ENCODE measurements around the gene RIBC2.
"Not testable (repeated sequence)": the region's sequence is repeated elsewhere in the genome, so short reads cannot be mapped to it uniquely, and the experiment has no call there.

Gene RIBC2

DNA sequence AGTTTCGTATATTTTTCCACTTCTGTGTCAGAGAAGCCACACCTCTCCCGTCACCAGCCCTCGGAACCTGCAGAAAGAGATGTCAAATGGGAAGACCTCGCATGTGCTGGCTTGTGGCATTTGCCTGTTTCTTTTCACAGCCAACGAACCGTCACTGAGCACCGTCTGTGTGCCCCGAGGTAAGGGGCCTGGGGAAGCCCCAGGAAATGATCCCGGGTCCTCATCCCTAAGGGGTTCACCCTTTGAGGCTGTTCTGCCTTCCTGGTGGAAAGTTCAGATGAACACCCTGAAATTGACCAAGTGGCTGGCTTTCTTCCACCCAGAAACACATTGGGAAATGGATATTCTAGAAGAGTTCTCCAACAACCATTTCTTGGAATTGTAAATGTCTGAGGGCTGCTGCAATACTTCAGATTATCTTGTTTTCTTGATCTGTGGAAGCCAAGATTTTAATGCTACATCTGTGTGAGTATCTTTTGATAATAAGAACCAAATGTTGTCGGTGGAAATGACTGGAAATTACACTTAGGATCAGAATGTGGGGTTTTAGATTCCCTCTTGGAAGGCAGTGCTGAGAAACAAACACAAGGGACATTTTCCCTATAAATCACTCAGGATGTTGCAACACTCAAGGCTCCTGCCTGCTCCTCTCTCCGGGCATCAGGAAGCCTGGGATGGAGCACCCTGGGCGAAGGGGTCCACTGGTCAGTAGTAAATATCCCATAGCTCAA, 37.6 kb downstream of the RIBC2 start:
- no peak for DNase-seq

DNA sequence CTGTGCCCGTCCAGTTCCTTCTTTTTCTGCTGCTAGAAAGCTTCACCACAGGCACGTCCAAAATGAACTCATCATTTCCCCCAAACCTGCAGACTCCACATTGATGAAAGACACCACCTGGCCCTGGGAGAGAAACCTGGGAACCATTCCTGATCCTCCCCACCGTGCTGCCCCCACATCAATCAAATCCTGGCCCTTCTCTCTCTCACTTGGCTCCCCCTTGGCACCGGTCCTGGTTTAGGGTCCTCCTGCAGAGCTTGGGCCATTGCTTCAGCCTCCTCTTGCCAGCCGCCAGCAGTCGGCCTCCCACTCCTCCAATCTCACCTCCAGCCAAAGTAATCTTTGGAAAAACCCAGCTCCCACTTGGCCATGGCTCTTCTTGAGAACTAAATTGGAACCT, 38.5 kb downstream of the RIBC2 start:
- DNase-seq, result no peak

DNA sequence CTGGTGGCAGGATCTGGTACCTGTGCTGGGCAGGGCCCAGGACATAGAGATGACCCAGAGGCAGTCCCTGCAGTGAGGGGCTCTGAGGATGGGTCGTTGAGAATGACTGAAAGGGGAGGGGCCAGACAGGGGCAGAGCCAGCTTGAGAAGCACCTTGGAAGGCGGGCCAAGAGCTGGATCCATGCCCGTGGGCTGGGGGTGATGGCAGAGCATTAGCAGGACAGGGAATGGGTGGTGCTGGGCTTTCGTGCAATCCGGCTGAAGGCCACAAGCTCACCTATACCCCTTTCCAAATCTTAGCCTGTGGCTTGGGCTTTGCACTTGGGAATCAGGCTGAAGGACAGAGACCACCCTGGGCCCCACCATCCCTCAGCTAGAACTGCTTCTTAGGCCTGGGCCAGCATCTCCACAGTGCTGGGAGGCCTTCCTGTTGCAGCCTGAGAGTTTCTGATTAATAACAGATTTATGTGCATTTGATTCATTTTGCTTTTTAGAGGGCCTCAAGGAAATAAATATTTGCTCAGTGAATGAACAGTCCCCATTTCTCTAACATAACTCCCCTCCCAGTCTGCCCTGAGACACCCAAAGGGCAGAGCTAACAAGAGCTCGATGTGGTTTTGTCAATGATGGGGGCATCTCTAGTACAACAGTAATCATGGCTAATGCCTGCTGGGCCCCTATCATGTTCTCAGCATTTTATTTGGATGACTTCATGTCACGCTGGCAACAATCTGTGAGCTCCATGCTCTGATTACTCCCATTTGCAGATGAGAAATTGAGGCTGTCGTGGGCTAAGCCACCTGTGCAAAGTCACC, 39.3 kb downstream of the RIBC2 start:
- no peak for DNase-seq

DNA sequence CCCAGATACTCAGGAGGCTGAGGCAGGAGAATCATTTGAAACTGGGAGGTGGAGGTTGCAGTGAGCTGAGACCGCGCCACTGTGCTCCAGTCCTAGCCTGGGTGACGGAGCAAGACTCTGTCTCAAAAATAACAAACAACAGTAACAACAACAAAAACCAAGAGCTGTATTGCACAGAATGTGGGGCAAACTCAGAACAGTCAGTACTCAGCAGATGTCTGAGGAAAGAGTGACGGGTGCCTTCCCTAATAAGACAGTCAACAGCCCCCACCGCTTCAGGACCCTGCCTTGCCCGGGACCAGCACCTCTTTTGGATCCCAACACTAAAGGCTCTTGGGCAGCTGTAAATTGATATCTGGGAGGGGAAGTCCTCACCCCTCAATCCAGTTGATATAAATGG, 40.3 kb downstream of the RIBC2 start:
- DNase-seq, result no peak

DNA sequence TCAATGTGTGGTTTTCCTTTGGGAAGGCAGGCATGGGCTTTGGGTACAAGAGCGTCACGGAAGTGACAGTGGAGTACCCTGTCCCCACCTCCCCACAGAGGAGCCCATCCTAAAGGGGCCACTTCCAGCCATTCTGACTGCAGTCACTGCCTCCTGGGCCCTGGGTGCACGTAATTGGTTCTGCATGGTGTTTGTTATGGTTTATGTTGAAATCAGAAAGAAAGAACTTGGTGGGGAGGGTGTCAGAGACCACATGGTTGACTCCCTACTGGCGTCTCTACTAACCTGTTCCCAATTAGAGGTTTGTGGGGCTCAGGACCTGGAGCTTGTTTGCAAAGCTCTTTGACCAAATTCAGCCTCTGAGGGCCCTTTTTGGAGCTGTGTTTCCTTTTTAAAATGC, 40.8 kb downstream of the RIBC2 start:
- no peak for DNase-seq

DNA sequence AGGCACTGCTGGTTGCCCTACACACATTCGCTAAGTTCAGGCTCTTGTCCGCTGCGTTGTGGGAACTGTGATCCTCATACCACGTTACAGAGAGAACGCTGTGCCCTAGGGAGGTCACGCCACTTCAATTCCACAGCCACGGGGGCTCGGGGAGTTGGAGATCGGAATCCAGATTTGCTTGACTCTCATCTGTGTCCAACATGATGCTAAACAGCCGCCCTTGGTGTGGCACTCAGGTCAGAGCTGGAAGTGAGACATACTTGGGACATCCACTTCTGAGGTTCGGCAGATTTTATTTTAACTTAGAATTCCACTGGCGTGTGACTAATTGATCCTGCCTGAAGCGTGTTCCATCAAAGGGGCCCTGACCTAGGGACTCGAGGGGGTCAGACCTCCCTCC, 41.7 kb downstream of the RIBC2 start:
- DNase-seq, result no peak

DNA sequence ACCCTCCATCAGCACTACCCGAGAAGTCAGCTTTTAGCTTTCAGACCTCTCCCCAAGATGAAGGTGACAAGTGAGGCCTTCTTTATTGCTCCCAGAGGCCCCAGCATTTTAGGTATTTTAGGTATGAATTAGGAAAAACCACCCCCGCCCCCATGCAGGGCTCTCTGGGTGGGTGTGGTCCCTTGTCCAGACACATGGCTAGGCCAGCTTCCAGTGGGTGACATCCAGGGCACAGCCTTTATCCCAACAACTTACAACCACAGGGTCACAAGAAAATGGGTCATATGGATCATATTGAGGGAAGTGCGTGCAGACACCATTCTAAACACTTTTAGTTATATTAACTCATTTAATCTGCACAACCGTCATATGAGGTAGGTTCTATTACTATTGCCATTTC, 42.1 kb downstream of the RIBC2 start:
- DNase-seq, result no peak

DNA sequence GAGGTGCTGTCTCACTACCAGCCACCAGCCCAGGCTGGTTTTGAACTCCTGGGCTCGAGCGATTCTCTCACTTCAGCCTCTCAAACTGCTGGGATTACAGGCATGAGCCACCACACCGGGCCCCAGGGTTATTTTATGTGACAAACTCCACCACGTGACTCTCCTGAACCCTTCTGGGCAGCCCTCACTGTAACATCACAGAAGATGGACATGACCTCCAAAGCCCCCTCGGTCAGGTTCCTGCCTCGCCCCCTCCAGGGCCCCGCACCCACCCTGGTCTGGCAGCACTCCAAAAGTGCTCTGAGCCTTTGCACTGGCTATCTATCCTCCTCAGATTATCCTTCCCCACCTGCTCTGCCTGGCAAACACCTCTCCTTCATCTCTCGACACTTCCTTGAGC, 43.3 kb downstream of the RIBC2 start:
- DNase-seq, result no peak

DNA sequence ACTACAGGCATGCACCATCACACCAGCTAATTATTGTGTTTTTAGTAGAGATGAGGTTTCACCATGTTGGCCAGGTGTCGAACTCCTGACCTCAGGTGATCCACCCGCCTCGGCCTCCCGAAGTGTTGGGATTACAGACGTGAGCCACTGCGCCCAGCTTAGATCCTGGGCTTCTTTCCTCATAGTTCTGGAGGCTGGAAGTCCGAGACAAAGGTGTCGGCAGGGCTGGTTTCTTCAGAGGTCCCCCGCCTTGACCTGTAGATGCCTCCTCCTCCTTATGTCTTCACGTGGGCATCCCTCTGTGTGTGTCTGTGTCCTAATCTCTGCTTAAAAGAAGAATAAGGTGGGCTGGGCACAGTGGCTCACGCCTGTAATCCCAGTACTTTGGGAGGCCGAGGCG, 45.0 kb downstream of the RIBC2 start:
- no peak for DNase-seq

DNA sequence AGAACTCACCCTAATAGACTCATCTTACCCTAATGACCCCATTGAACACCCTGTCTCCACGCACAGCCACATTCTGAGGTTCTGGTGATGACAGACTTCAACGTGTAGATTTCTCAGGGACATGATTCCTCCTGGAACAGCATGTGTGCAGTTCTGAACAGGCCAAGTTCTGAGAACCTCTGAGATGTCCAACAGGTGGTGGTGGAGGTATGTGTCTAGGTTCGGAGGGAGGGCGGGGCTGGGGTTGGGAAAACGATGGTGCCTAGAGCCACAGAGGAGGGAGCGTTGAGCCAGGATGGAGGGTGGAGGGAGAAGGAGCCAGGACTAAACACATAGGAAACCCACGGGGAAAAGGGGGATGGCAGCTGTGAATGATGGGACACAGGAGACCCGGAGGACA, 45.7 kb downstream of the RIBC2 start:
- DNase-seq, result no peak

DNA sequence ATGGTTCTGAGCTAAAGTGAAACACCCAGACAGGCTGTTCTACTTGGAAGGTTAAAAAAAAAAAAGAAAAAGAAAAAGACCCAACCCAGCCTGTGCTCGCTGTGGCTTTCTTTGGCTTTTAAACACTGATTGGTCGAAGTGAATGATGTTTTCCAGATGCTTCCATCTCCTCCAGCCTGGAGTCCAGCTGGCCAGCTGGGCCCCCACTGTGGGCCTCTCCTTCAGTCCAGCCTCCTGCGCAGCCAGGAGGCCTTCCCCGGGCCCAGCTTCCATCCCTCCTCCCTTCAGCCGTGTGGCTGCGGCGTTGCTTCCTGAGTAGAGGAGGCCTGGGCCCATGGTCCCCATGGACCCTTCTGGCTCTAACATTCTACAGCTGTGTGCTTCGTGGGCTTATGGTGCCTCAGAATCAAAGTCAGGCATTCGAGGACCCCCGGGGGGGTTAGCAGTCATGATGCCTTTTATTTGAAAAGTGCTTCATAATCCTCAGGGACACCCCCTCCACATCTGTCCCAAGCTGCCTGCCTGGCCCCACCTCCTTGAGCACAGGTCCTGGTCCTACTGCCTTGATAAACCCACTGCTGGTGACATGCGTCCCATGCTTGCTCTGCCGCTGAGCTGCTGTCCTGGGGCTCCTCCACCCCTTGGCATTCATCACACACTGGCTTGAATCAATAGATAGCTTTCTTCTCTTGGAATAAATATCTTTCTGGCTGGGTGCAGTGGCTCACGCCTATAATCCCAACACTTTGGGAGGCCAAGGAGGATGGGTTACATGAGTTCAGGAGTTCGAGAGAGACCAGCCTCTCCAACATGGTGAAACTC, 47.0 kb downstream of the RIBC2 start:
- DNase-seq, result no peak

DNA sequence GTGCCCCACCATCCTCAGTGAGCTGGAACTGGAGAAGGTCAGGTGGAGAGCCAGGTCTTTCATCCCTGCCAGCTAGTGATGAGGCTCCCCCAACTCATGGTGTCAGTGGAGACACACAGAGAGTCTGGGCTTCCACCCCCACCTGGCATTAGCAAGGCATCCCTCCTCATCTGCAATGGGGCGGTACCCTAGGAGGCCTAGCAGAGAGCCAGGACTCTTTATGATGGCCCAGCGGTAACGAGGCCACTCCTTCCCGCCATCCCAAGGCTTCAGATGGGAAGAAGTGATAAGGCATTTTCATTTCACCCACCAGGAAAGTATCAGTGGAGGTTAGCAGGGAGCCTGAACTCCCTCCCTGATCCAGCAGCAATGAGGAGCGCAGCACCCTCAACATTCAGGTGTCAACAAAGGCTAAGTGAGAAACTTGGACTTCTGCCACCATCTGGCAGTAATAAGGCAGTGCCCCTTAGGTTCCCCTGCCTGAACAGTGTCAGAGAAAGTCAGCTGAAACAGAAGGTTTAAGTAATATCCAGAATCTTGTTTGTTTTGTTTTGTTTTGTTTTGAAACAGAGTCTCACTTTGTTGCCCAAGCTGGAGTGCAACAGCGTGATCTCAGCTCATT, 48.7 kb downstream of the RIBC2 start:
- no peak for DNase-seq

DNA sequence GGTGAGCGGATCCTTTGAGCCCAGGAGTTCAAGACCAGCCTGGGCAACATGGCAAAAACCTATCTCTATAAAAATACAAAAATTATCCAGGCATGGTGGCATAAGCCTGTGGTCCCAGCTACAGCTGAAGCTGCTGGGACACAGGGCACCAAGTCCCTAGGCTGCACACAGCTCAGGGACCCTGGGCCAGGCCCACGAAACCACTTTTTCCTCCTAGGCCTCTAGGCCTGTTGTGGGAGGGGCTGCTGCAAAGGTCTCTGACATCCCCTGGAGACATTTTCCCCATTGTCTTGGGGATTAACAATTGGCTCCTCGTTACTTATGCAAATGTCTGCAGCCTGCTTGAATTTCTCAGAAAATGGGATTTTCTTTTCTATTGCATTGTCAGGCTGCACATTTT, 50.2 kb downstream of the RIBC2 start:
- DNase-seq, result not testable (repeated sequence)

DNA sequence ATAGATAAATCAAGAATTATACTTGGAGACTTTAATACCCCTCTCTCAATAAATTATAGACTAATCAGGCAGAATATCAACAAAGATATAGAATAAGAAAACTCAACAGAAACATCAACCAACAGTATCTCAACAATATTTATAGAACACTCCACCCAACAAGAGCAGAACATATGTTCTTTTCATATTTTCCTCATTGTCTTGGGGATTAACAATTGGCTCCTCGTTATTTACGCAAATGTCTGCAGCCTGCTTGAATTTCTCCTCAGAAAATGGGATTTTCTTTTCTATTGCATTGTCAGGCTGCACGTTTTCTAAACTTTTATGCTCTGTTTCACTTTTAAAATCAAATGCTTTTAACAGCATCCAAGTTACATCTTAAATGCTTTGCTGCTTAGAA, 52.1 kb downstream of the RIBC2 start:
- DNase-seq, result no peak

DNA sequence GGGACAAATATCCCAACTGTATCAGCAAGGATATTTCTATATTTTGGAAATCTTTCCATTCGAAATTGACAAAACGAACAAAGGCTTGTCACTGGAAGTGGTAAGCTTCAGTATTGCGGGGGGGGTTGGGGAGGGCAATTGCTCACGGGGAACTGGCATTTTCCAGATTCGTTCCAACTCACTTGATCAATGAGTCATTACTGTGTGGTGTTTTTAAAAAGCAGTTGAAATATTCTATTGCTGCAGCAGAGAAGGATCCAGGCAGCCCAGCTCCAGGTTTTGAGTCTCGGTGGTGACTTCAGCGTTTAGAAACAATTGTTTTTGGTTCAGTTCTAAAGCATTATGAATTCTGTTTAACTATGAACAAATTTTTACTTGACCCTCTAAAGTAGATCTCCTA, 55.4 kb downstream of the RIBC2 start:
- no peak for DNase-seq

DNA sequence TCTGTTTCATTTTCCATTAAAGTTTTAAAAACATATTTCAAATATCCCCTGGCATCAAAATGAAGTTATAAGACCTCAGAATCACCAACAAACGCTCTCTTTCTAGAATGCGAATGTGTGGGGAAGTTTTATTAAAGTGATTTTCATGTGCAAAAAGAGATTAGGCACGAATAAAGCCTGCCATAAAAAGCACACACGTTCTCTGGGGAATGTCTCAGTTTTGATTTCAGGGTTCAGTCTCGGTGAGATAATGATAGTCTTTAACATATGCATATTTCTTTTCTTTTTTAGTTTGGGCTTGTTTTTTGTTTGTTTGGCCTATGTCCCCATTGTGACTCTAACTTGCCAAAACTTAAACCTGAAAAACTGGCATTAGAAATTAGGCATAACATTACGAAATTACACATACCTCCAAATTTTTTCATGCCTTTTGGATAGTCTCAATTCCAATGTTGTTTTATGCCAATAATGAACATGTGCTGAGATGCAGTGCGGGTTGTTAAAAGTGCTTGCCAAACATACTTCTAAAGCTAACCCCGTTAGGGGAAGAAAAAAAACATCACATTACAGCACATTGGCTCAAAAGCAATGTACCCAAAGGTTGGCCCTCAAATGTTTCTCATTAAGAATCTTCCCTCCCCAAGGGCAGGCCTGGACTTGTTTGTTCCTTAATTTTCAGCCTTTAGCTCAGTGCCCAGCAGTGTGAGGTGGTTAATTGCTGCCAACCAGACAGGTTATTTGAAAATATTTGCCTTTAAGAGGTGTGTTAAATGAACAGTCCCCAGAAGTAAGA, 56.0 kb downstream of the RIBC2 start:
- no peak for DNase-seq

DNA sequence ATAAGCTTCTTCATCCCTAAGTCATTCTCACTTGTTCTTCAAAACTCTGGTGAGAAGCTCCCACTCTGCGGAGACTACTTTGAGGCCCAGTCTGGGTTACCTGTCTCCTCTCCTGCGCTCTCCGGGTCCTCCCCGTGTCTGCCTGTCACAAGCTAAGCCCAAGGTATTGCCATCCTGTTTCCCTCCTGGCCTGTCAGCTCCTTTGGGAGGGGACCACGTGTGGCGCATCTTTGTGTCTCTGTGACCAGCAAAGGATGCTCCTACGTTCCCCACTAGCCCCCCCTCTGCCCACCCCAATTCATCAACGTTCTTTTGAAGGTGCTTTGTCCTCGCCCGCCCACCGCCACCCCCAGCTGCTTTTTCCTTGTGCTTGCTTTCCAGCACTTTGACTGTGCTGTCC, 57.4 kb downstream of the RIBC2 start:
- DNase-seq, result no peak

DNA sequence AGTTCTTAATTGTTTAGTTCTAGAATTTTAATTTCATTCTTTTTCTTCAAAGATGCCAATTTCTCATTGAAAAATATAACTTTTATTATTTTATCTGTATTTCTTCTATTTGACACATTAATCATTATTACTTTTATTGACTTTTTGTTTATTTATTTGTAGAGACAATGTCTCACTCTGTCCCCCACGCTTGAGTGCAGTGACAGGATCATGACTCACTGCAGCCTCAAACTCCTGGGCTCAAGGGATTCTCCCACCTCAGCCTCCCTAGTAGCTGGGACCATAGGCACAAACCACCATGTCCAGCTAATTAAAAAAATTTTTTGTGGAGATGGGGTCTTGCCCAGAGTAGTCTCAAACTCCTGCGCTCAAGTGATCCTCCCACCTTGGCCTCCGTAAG, 58.9 kb downstream of the RIBC2 start:
- DNase-seq, result no peak

DNA sequence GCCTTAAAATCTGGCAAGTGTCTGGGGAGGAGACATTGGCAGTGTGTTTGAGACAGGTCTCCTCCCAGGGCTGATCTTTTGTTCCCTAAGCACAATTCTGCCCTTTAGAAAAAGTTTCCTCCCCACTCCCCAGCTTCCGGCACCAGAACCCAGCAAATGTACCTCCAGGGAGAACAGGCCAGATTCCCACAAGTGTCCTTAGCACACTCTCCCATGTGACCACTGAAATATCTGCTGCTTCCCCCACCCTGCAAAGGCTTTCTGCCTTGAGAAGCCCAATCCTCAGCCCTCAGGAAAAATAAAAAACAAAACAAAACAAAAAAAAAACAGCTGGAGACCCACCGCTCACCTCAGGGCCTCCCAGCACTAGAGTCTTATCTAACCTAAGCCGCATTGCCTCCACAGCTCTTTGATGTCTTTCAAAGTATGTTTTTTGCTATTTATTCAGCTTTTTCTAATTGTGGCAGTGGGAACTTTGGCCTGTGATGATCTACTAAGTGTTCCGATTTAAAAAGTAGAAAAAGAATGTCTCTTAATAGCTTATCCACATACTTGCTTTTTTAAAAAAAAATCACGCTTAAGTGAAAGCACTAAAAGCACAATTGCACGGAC, 60.2 kb downstream of the RIBC2 start:
- no peak for DNase-seq

DNA sequence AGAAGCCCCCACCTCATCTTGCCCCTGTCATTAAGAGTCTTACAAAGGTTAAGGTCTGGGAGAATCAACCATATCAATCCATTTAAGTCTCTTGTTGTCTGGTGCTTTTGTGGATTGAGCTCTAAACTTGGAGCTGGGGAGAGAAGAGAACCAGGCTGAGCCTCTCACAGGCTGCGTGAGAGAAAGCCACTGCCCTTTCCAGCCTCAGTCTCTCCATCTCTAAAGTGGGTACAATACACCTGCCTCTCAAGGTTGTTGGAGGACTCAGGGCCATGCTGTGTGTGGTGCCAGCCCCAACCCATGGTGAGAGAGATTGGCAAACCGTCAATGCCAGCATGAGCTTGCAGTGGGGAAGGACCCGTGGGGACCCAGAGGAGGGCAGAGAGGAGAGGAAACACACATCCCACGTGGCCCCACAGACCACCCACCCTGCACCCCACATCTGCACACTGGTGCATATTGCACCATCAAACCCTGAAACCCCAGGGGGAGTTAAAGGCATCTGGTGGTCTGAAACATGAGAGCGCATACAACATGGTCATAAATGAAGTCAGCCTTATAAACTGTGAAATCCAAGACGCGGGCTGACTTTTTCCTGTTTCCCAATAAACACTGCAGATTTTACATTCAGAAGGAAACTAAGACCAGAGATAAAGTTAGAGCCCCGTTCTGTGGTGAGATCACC, 61.7 kb downstream of the RIBC2 start:
- no peak for DNase-seq

DNA sequence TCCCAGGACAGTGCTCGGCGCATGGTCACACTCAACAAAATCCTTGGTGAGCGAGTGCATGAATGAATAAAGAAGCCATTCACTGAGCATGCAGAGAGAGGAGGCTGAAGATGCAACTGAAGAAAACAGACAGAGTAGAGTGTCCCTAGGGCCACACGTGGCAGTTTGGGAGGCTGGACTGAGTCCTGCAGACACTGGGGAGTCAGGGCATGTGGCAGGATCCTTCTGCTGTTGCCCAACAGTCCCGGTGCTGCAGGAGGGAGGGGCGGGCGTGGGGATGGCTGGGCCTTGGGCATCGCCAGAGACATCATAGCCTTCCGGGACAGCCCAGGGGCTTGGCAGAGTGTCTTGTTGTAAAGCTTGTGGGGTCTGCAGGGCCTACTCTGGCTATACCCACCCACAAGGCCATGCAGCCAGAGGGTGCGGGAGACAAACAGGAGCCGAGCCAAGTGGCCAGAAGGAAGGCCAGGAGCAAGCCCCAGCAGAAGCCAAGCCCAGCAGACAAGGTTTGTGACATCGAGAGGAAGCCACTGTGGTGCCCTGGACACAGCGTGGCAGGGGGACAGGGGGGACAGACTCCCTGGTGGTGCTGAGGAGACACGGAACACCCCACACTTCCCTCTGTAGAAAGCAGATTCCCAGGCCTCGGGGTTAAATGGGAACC, 62.5 kb downstream of the RIBC2 start:
- no peak for DNase-seq
